ENCODE measurements around the gene ALB. TPM values are rescaled to one million over a fixed set of nuclear protein-coding genes. Genes with fewer than 3 reads are reported as not detected.

The ALB gene
- total and polyA plus RNA-seq, 9 donors = 0.18 to 55.0 (median 3.4) TPM; not detected in 1

DNA sequence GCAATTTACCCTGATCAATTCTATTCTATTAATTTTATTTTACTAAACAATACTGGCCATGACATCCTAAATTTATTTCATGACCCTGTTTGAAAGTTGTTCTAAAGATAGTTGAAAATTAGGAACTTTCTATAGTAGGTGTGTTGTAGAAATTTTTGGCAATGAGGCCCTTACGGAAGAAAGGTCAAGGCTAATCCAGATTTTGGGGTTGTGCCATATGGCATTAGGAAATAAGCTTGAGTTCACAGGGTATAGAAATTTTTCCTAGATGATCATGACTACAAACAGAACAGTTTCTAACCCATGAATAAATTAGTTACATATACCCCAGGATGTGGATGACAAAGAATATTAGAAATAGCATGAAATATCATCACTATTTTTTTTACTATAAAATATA, 7.8 kb upstream of the ALB start:
- 86 to 91% (median 89%) methylated on average over 1 of the region's 1 CpG for WGBS, 3 donors

DNA sequence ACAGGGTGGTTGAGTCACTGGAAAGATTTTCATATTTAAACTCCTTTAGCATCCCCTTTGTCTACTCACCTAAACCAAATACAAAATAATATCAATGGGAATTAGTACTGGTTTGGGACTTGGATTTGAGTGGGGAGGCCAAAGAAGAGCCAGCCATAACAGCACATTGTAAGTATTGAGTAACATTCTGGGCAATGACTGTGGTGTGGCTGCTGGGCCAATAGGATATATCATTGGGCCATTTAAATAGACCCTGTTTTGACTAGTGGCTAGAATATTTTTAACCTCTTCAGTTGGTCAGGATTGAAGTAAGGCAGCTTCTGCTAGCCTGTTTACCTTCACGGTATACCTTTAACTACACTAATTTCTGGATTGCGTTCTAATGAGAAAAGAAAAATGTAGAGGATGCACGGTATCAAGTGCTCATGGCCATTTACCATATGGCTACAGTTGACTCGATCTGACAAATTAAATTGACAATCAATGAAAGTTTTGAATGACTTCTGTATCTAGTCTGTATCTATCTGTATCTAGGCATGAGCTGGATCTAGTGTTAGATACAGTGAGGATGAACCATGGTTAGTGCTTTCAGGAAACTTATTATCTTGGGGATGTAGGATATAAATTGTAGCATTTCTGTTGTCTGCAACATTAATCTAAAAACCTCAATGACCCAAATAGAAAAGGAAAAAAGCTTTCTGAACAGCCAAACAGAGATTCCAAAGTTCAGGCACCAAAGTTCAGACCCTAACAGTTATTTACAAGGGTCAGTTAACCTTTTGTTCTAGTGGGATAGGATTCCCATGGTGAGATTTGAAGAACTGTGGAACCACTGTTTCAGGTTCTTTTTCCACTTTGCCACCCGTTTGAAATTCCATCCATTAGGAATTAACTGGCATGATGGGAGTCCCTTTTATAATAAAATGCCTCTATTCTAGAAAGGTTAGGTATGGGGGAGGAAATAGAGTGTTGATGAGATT, 6.8 kb upstream of the ALB start:
- no peaks in the 10 kb centered on the region for H3K9me3 ChIP-seq
- no peaks in the 10 kb centered on the region for H3K4me1 ChIP-seq (ENCODE audit: insufficient read depth)
- H3K4me3 ChIP-seq = no peak overlapping the region
- H3K27me3 ChIP-seq = no peaks in the 10 kb centered on the region
- no peak overlapping the region for H3K27ac ChIP-seq
- intact Hi-C loops (cut with DNase I) = no loop called here
- no peak for TF ChIP-seq POLR2A (IDR thresholded peaks at IDR 0.05)
- TF ChIP-seq, protein P1, sequence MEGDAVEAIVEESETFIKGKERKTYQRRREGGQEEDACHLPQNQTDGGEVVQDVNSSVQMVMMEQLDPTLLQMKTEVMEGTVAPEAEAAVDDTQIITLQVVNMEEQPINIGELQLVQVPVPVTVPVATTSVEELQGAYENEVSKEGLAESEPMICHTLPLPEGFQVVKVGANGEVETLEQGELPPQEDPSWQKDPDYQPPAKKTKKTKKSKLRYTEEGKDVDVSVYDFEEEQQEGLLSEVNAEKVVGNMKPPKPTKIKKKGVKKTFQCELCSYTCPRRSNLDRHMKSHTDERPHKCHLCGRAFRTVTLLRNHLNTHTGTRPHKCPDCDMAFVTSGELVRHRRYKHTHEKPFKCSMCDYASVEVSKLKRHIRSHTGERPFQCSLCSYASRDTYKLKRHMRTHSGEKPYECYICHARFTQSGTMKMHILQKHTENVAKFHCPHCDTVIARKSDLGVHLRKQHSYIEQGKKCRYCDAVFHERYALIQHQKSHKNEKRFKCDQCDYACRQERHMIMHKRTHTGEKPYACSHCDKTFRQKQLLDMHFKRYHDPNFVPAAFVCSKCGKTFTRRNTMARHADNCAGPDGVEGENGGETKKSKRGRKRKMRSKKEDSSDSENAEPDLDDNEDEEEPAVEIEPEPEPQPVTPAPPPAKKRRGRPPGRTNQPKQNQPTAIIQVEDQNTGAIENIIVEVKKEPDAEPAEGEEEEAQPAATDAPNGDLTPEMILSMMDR (IDR thresholded peaks at IDR 0.05) = no peak
- no peak for TF ChIP-seq EP300 (IDR thresholded peaks at IDR 0.05)
- H3K36me3 ChIP-seq = no peaks in the 10 kb centered on the region
- 81 to 86% (median 84%) methylated on average over 5 of the region's 5 CpGs for WGBS, 3 donors
- DNase-seq = no peak

More for the DNA sequence above, 7.8 kb upstream of the ALB start:
- no peaks in the 10 kb centered on the region for H3K27me3 ChIP-seq
- TF ChIP-seq EP300 (IDR thresholded peaks at IDR 0.05) = no peak
- TF ChIP-seq, protein P1 (IDR thresholded peaks at IDR 0.05) = no peak
- TF ChIP-seq POLR2A (IDR thresholded peaks at IDR 0.05) = no peak
- no peaks in the 10 kb centered on the region for H3K4me1 ChIP-seq (ENCODE audit: insufficient read depth)
- H3K27ac ChIP-seq = no peak overlapping the region
- intact Hi-C loops (cut with DNase I) = no loop called here
- H3K9me3 ChIP-seq = no peaks in the 10 kb centered on the region
- no peaks in the 10 kb centered on the region for H3K36me3 ChIP-seq
- no peak for DNase-seq
- no peak overlapping the region for H3K4me3 ChIP-seq

DNA sequence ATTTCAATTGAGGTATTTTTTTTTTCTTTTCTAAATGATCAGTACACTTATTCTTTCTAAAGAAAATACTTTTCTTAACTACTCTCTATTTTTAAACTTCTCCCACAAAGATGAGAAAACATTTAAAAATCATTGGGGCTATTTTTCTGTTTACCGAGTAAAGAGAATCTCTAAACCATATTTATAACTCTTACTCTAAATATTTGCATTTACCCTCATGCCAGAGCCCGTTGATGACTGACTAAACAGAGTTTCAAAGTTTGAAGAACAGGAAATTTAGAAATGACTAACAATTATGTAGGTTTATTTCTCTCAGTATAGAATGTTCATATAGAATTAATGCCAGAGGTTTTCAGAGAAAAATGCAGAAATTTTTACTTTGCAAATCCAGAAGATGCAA, 2.7 kb upstream of the ALB start:
- Histone ChIP-seq H3K9me3 (no peaks in the 10 kb centered on the region), H3K36me3 (no peaks in the 10 kb centered on the region), H3K27ac (no peak overlapping the region), H3K27me3 (no peaks in the 10 kb centered on the region), H3K4me1 (ENCODE audit: insufficient read depth) (no peaks in the 10 kb centered on the region), H3K4me3 (no peak overlapping the region)
- TF ChIP-seq, protein P1 (IDR thresholded peaks at IDR 0.05) = no peak
- no peak for TF ChIP-seq EP300 (IDR thresholded peaks at IDR 0.05)
- no peak for TF ChIP-seq POLR2A (IDR thresholded peaks at IDR 0.05)
- intact Hi-C loops (cut with DNase I) = no loop called here
- 37 to 74% (median 49%) methylated on average over 2 of the region's 2 CpGs for WGBS, 3 donors
- no peak for DNase-seq

DNA sequence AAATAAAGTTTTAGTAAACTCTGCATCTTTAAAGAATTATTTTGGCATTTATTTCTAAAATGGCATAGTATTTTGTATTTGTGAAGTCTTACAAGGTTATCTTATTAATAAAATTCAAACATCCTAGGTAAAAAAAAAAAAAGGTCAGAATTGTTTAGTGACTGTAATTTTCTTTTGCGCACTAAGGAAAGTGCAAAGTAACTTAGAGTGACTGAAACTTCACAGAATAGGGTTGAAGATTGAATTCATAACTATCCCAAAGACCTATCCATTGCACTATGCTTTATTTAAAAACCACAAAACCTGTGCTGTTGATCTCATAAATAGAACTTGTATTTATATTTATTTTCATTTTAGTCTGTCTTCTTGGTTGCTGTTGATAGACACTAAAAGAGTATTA, 370 bp downstream of the ALB start:
- Histone ChIP-seq H3K4me1 (ENCODE audit: insufficient read depth) (no peaks in the 10 kb centered on the region), H3K27ac (no peak overlapping the region), H3K4me3 (no peak overlapping the region), H3K36me3 (no peaks in the 10 kb centered on the region), H3K27me3 (no peaks in the 10 kb centered on the region), H3K9me3 (no peaks in the 10 kb centered on the region)
- DNase-seq = no peak
- intact Hi-C loops (cut with DNase I) = no loop called here
- WGBS, 3 donors = 92 to 97% (median 94%) methylated on average over 1 of the region's 1 CpG
- TF ChIP-seq, protein P1 (IDR thresholded peaks at IDR 0.05) = no peak
- no peak for TF ChIP-seq POLR2A (IDR thresholded peaks at IDR 0.05)
- no peak for TF ChIP-seq EP300 (IDR thresholded peaks at IDR 0.05)
